Heart left ventricle (tissue), 16 donors: Measurements from ENCODE around the gene GJB6. TPM values are rescaled to one million over a fixed set of nuclear protein-coding genes. Genes with fewer than 3 reads are reported as not detected.

ENCODE experiments used
- ATAC-seq, 4 donors: fragments of 200-7000 bp; cut with Tn5 transposase; one replicate each; pipeline ENCODE4 v1.9.1; 2020 to 2022; ENCODE audit warnings: moderate library complexity in 4 of 4, mild to moderate bottlenecking in 3 of 4, moderate number of reproducible peaks in 1 of 4
- DNase-seq, 5 donors: peaks; one replicate each; pipeline ENCODE4 v3.0.0-alpha.2; 2020
- H3K27ac ChIP-seq, 12 donors: fragments of 200-600 bp; sonication (generic) in 4 of 12; one replicate each; pipeline versions ENCODE4 v1.5.0 to v1.8.0; 2016 to 2022; ENCODE audit warnings: mild to moderate bottlenecking in 2 of 12
- H3K27me3 ChIP-seq, 9 donors: fragments of 200-600 bp; sonication (generic) in 2 of 9; one replicate each; pipeline versions ENCODE4 v1.5.1 to v1.8.0; 2016 to 2022; ENCODE audit warnings: mild to moderate bottlenecking in 3 of 9
- H3K36me3 ChIP-seq, 9 donors: fragments of 200-600 bp; sonication (generic) in 2 of 9; one replicate each; pipeline versions ENCODE4 v1.5.0 to v1.8.0; 2018 to 2022; ENCODE audit warnings: mild to moderate bottlenecking in 2 of 9
- H3K4me1 ChIP-seq, 12 donors: fragments of 200-600 bp; sonication (generic) in 4 of 12; one replicate each; pipeline versions ENCODE4 v1.5.0 to v1.8.0; 2016 to 2022; ENCODE audit warnings: mild to moderate bottlenecking in 3 of 12
- H3K4me3 ChIP-seq, 12 donors: fragments of 200-600 bp; sonication (generic) in 4 of 12; one replicate each; pipeline versions ENCODE4 v1.5.0 to v1.8.0; 2017 to 2022; ENCODE audit warnings: mild to moderate bottlenecking in 9 of 12, moderate library complexity in 4 of 12
- H3K9me3 ChIP-seq, 12 donors: fragments of 200-600 bp; sonication (generic) in 4 of 12; one replicate each; pipeline versions ENCODE4 v1.5.0 to v1.8.0; 2016 to 2022; ENCODE audit warnings: mild to moderate bottlenecking in 1 of 12
- POLR2A ChIP-seq, 2 donors: fragments of 450-650 bp; IDR thresholded peaks; one replicate each; pipeline ENCODE4 v1.6.1; 2017; ENCODE audit warnings: antibody characterized with exemption in 2 of 2, mild to moderate bottlenecking in 2 of 2, moderate library complexity in 2 of 2
- WGBS, 4 donors: extraction: QIAGEN DNeasy Blood & Tissue Kit in 2 of 4; methylation state at CpG; one replicate each; pipeline versions ENCODE4 v1.1.5 to v1.1.7; 2013 to 2018; 5-methylcytosine and 5-hydroxymethylcytosine counted together
- intact Hi-C, 10 donors: fragments of 100-400 bp; cut with DNase I; formaldehyde crosslinking; loops; one replicate each; pipeline versions ENCODE4 v1.11.1 to v1.14.2; 2022
- polyA plus RNA-seq, 2 donors: library from polyadenylated mRNA; stranded (reverse); fragments of 200-250 nt; gene quantifications; one replicate each; pipeline ENCODE4 v1.2.3, GENCODE V29; 2013
- total RNA-seq, 9 donors: library from RNA; depleted of rRNA in 2 of 9; stranded (reverse); fragments of >200 nt in 2 of 9; fragmentation: NEBNext Ultra II Directional in 3 of 9; extraction: Animal tissue kit (Norgen Biotek cat#: 25700) in 3 of 9; gene quantifications; one replicate each; pipeline versions ENCODE4 v1.1.0 to v1.2.4, GENCODE V29; 2016 to 2023
- TF ChIP-seq, protein P1 (sequence below), 12 donors: fragments of 200-600 bp; sonication (generic) in 4 of 12; IDR thresholded peaks; one replicate each; pipeline versions ENCODE4 v1.5.0 to v1.8.0; 2018 to 2022; ENCODE audit warnings: antibody characterized with exemption in 12 of 12, mild to moderate bottlenecking in 5 of 12
- donor health status: ischemic (EF 13 %, LVEDD 7.1; RV severe dilation, severe dysfunction).
- donor health status: healthy with polysubstance abuse.
- donor health status: DM: no; HTN: yes; CAD: no.
- donor health status: DM: no; HTN: no; CAD: no.
- donor health status: ischemic (EF 25% LVEDD 6.9; RV normal size, moderate dysfunction).
- donor health status: ischemic (EF 25% LVEDD 5.7; RV mildly dilated, moderate dysfunction).
- donor health status: healthy.
- donor health status: DM: yes; HTN: yes; CAD: no.
- donor health status: ischemic (EF 35%, LVEDD 5.7; RV mildly dilated, moderate dysfunction).
- donor health status: nonischemic (EF 11% LVEDD 7.7; RV severe dilation, severe dysfunction).
- donor health status: DM: yes; HTN: yes; CAD: no.
- donor health status: PGD.
- donor health status: ischemic (EF 29% LVEDD 5.4; RV normal size, mild dysfunction).
- donor health status: nonischemic (EF 23%, LVEDD 6.1; RV moderate dilation, normal function).

GJB6 gene
- total and polyA plus RNA-seq, 11 donors: not detected

DNA sequence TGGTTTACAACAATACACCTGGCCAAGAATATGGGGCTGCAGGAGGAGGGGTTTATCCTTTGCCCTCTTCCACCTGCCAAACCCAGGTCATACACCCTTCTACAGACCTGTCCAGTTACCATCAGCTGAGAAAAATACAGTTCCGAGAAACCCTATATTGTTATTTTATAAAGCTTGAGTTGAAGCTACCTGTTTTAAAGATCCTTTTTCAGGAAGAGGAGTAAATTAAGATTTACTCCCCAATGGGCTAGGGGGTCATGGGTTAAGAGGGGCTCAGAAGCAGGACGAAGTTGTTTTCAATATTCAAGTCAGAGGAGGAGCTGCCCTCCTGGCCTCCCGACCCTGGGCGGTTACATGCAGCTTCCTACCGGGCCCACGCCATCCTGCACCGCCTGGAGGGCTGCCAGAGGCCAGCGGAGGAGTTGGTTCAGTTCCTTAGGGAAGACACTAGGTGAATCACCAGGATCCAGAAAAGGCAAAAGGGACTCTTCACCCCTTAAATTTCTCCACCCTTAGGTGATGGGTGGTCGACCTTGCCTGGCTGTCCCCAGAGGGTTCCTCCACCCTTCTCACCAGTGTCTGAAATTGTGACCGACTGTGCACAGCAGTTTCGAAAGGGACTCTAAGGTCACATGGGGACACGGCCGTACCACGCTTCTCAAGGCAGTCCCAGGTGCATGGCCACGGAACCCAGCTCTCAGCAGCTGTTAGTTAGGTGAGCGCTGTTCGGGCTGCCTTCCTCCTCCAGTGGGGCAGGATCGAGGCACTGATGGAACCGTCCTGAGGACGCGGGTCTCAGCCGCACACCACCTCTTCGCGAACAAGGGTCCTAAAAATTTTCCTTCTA lies 40.6 kb downstream of the GJB6 start:
- no peaks in the 10 kb centered on the region for H3K36me3 ChIP-seq
- H3K9me3 ChIP-seq: no peaks in the 10 kb centered on the region
- H3K27me3 ChIP-seq: peaks cover 22 to 58% (median 30%) of the 10 kb centered on the region in 9 donors
- peaks cover 5 to 30% (median 19%) of the 10 kb centered on the region in 12 donors for H3K4me1 ChIP-seq
- H3K4me3 ChIP-seq: peak overlapping the region; percentile 49 to 72 (median 59)
- DNase-seq (peak in 1 of 5 donors; percentile 40), ATAC-seq (peak in 2 of 4 donors; percentile 16 to 42)
- no peak overlapping the region for H3K27ac ChIP-seq
- TF ChIP-seq POLR2A (IDR thresholded peaks at IDR 0.05): no peak
- TF ChIP-seq, protein P1, sequence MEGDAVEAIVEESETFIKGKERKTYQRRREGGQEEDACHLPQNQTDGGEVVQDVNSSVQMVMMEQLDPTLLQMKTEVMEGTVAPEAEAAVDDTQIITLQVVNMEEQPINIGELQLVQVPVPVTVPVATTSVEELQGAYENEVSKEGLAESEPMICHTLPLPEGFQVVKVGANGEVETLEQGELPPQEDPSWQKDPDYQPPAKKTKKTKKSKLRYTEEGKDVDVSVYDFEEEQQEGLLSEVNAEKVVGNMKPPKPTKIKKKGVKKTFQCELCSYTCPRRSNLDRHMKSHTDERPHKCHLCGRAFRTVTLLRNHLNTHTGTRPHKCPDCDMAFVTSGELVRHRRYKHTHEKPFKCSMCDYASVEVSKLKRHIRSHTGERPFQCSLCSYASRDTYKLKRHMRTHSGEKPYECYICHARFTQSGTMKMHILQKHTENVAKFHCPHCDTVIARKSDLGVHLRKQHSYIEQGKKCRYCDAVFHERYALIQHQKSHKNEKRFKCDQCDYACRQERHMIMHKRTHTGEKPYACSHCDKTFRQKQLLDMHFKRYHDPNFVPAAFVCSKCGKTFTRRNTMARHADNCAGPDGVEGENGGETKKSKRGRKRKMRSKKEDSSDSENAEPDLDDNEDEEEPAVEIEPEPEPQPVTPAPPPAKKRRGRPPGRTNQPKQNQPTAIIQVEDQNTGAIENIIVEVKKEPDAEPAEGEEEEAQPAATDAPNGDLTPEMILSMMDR (IDR thresholded peaks at IDR 0.05): no peak
- WGBS, 4 donors: 45 to 59% (median 50%) methylated on average over 22 to 24 of the region's 24 CpGs
- intact Hi-C loops: loop anchor here in 4 of 10 donors (2.0 to 10.0 kb wide), 4 partner anchors 293 to 733 kb away; no protein-coding TSS in a partner anchor

DNA sequence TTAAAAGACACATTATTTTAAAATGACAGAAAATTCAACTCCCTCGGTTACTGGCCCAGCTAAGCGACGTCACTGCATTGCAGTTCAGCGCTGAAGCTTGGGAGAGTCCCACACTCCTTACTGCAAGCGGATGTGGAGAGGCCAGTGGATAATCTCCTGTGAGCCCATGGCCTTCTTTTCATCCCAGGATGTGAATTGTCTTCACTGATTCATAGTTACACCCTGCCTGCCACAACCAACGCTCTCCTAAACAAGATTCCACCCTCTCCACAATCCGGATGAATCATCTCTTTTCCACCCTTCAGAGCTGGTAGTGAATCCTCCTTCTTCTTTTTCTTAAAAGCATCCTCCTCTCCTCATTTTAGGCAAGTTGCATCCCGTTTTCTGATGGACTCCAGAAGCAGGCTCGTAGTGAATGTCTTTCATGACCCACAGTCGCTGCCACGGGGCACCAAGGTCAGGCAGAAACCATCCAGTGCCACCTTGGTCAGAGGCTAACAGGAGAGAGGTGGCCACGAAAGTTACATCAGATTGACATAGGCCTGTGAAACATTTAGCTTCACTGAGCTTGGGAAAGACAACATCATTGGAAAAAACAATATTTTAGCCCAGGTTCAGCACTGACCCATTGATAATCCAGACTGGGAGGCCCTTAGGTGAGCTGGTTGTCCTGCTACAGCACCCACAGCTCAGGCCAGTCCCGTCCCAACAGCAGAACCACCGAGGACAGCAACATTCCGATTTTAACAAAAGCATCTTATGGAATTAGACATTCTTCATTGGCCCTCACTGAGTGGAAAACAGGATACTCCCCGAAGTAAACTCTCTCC lies 41.4 kb downstream of the GJB6 start:
- H3K4me3 ChIP-seq: no peak overlapping the region
- no peak for DNase-seq
- no peaks in the 10 kb centered on the region for H3K9me3 ChIP-seq
- ATAC-seq: no peak
- 86 to 93% (median 89%) methylated on average over 16 of the region's 16 CpGs for WGBS, 4 donors
- H3K4me1 ChIP-seq: peaks cover 5 to 30% (median 19%) of the 10 kb centered on the region in 12 donors
- H3K27me3 ChIP-seq: peaks cover 21 to 51% (median 28%) of the 10 kb centered on the region in 9 donors
- no peaks in the 10 kb centered on the region for H3K36me3 ChIP-seq
- intact Hi-C loops: loop anchor here in 3 of 10 donors (10.0 kb wide), 3 partner anchors 294 to 734 kb away; no protein-coding TSS in a partner anchor
- TF ChIP-seq, protein P1 (IDR thresholded peaks at IDR 0.05): no peak
- TF ChIP-seq POLR2A (IDR thresholded peaks at IDR 0.05): no peak
- H3K27ac ChIP-seq: no peak overlapping the region

DNA sequence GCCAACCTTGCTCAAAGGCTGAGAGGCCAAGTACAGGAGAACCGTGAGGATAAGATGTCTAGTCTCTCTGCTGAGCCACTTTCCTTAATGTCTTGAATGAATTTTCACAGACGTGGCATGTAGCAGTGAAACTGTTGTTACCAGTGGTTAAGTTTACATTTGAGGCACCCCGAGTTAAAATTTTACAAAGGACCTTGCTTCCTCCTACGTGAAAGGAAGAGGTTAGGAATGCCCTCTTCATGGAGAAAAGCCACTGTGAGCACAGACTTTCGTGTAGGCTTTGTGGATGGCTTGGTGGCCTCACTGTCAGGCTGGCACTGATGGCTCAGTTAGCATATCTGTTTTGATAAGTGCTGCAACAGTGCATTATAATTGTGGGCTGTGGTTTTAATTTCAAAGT lies 42.0 kb downstream of the GJB6 start:
- TF ChIP-seq, protein P1 (IDR thresholded peaks at IDR 0.05): no peak
- intact Hi-C loops: loop anchor here in 3 of 10 donors (10.0 kb wide), 3 partner anchors 295 to 735 kb away; no protein-coding TSS in a partner anchor
- peaks cover 16 to 45% (median 28%) of the 10 kb centered on the region in 9 donors for H3K27me3 ChIP-seq

More for the DNA sequence above, 42.0 kb downstream of the GJB6 start:
- no peaks in the 10 kb centered on the region for H3K9me3 ChIP-seq
- WGBS, 4 donors: 84 to 92% (median 87%) methylated on average over 5 of the region's 5 CpGs
- no peak overlapping the region for H3K4me3 ChIP-seq
- ATAC-seq (no peak), DNase-seq (no peak)
- no peaks in the 10 kb centered on the region for H3K36me3 ChIP-seq
- peaks cover 5 to 30% (median 19%) of the 10 kb centered on the region in 12 donors for H3K4me1 ChIP-seq
- no peak overlapping the region for H3K27ac ChIP-seq
